Nephron progenitor cell (in vitro differentiated cells): ENCODE results near the gene BPIFA1.

Experiments used
- DNase-seq: peaks from one replicate; pipeline ENCODE4 v3.0.0; 2021
- H3K27ac Mint-ChIP-seq: 2 replicates; pipeline ENCODE4 v1.8.0; 2021; ENCODE audit warnings: mild to moderate bottlenecking, moderate library complexity, mixed read lengths
- H3K27me3 Mint-ChIP-seq: 2 replicates; pipeline ENCODE4 v1.8.0; 2021; ENCODE audit warnings: mild to moderate bottlenecking, low read depth, mixed read lengths; ENCODE audit not compliant: poor library complexity
- H3K36me3 Mint-ChIP-seq: 2 replicates; pipeline ENCODE4 v1.8.0; 2021; ENCODE audit warnings: low read depth, mixed read lengths
- H3K4me1 Mint-ChIP-seq: 2 replicates; pipeline ENCODE4 v1.8.0; 2021; ENCODE audit warnings: mixed read lengths
- H3K4me3 Mint-ChIP-seq: 2 replicates; pipeline ENCODE4 v1.8.0; 2021; ENCODE audit warnings: mild to moderate bottlenecking, moderate library complexity, mixed read lengths
- H3K9me3 Mint-ChIP-seq: 2 replicates; pipeline ENCODE4 v1.8.0; 2021; ENCODE audit warnings: mild to moderate bottlenecking, moderate library complexity, mixed read lengths
- CTCF ChIP-seq: fragments of 200-600 bp; sonication (generic); IDR thresholded peaks from 2 replicates; pipeline ENCODE4 v1.5.0; 2021; ENCODE audit warnings: antibody characterized with exemption

The BPIFA1 gene

GRCh38 chr20:33282196-33282934 is 46.6 kb downstream of the BPIFA1 start:
- no peak for TF ChIP-seq CTCF
- H3K27me3 Mint-ChIP-seq: peaks cover 30% of the 10 kb centered on the region
- H3K4me3 Mint-ChIP-seq: no peak overlapping the region
- no peaks in the 10 kb centered on the region for H3K9me3 Mint-ChIP-seq
- H3K4me1 Mint-ChIP-seq: peaks cover 16% of the 10 kb centered on the region
- DNase-seq: no peak
- no peak overlapping the region for H3K27ac Mint-ChIP-seq
- no peaks in the 10 kb centered on the region for H3K36me3 Mint-ChIP-seq

GRCh38 chr20:33282991-33283555 is 47.3 kb downstream of the BPIFA1 start, which contains the start of gene BPIFB1:
Gene BPIFB1 (plus strand): TSS chr20:33283214. CDS start chr20:33286074, 2,860 bp downstream.
- Mint-ChIP-seq H3K9me3 (no peaks in the 10 kb centered on the region), H3K27ac (no peak within 1 kb of the TSS), H3K4me1 (peaks cover 8% of the 10 kb centered on the region), H3K36me3 (no peaks in the 10 kb centered on the region), H3K4me3 (peak within 1 kb of the TSS; percentile 2), H3K27me3 (peaks cover 26% of the 10 kb centered on the region)
- no peak for TF ChIP-seq CTCF
- no peak for DNase-seq

- H3K4me3 Mint-ChIP-seq: no peak overlapping the region
- no peak for TF ChIP-seq CTCF
- H3K9me3 Mint-ChIP-seq: no peaks in the 10 kb centered on the region
These were observed 48.5 kb downstream of the BPIFA1 start for GRCh38 chr20:33284284-33284683.

GRCh38 chr20:33284937-33285336 is 49.1 kb downstream of the BPIFA1 start:
- Mint-ChIP-seq H3K27ac (peak overlapping the region; percentile 40), H3K27me3 (peaks cover 28% of the 10 kb centered on the region), H3K4me1 (peaks cover 7% of the 10 kb centered on the region), H3K36me3 (no peaks in the 10 kb centered on the region), H3K9me3 (no peaks in the 10 kb centered on the region), H3K4me3 (no peak overlapping the region)
- DNase-seq: no peak
- TF ChIP-seq CTCF: no peak

More at GRCh38 chr20:33284284-33284683, 48.5 kb downstream of the BPIFA1 start:
- Mint-ChIP-seq H3K27ac (no peak overlapping the region), H3K36me3 (no peaks in the 10 kb centered on the region), H3K4me1 (peaks cover 7% of the 10 kb centered on the region), H3K27me3 (peaks cover 31% of the 10 kb centered on the region)
- DNase-seq: no peak

DNA sequence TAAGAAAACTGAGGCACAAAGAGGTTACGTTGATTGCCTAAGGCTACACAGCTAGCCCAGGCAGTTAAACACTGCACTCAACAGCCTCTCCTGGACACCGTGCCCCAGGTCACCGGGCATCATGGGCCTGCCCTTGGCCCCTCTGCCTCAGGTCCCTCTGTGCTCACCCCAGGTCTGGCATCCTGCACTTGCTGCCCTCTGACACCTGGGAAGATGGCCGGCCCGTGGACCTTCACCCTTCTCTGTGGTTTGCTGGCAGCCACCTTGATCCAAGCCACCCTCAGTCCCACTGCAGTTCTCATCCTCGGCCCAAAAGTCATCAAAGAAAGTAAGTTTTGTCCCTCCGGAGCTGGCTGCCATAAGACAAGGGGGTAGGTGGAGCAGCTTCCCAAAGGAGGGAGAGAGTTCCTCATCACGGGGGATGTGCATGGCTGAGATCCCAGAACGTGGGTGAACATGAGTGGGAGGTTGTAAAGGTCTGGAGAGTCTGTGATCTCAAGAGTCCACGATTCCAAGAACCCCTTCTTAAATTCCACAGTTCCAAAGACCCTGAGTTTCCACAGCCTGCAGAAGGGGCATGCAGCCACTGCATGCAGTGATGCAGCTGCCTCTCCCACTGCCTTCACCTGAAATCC is 50.2 kb downstream of the BPIFA1 start:
- H3K4me1 Mint-ChIP-seq: peaks cover 7% of the 10 kb centered on the region
- no peak for DNase-seq
- no peaks in the 10 kb centered on the region for H3K36me3 Mint-ChIP-seq
- H3K27me3 Mint-ChIP-seq: peaks cover 28% of the 10 kb centered on the region
- no peak overlapping the region for H3K4me3 Mint-ChIP-seq
- no peak overlapping the region for H3K27ac Mint-ChIP-seq
- no peaks in the 10 kb centered on the region for H3K9me3 Mint-ChIP-seq
- no peak for TF ChIP-seq CTCF
